Measurements from ENCODE around the gene PDE4B. TPM values are rescaled to one million over a fixed set of nuclear protein-coding genes. Genes with fewer than 3 reads are reported as not detected.

The PDE4B gene
- polyA plus RNA-seq, 1 donor from 2014 or later = 135 TPM

GRCh38 chr1:66069976-66070876 lies 277.5 kb downstream of the PDE4B start:
- no peaks in the 10 kb centered on the region for H3K9me3 ChIP-seq (ENCODE audit: low read length)
- no peaks in the 10 kb centered on the region for H3K27me3 ChIP-seq (ENCODE audit: insufficient read depth, low read depth, low read length)
- H3K4me2 ChIP-seq (ENCODE audit: low read length) = no peak overlapping the region
- H3K36me3 ChIP-seq (ENCODE audit: insufficient read depth, low read length) = no peaks in the 10 kb centered on the region
- H2AFZ ChIP-seq (ENCODE audit: low read depth, low read length) = no peak overlapping the region
- peaks cover 11% of the 10 kb centered on the region for H3K79me2 ChIP-seq (replicated peaks; ENCODE audit: insufficient read depth, low read length)
- H3K27ac ChIP-seq (ENCODE audit: low read length) = no peak overlapping the region
- no peak overlapping the region for H3K4me3 ChIP-seq (ENCODE audit: low read length)
- no peaks in the 10 kb centered on the region for H3F3A ChIP-seq (ENCODE audit: insufficient read depth, low read length, poor library complexity, severe bottlenecking)
- H4K20me1 ChIP-seq (ENCODE audit: insufficient read depth) = no peaks in the 10 kb centered on the region
- no peak for TF ChIP-seq TAF1 (IDR thresholded peaks at IDR 0.05; ENCODE audit: low read depth)
- no peak for TF ChIP-seq EZH2 (IDR thresholded peaks at IDR 0.05; ENCODE audit: borderline replicate concordance, insufficient read depth, low read length, poor library complexity, severe bottlenecking)
- no peak for TF ChIP-seq RAD21 (conservative IDR thresholded peaks at IDR 0.05)
- no peak for TF ChIP-seq POLR2AphosphoS5 (IDR thresholded peaks at IDR 0.05)
- TF ChIP-seq MXI1 (conservative IDR thresholded peaks at IDR 0.05; ENCODE audit: poor library complexity, severe bottlenecking) = no peak
- TF ChIP-seq REST (IDR thresholded peaks at IDR 0.05; ENCODE audit: borderline replicate concordance) = no peak
- no peak for TF ChIP-seq EP300 (conservative IDR thresholded peaks at IDR 0.05; ENCODE audit: poor library complexity, severe bottlenecking)
- TF ChIP-seq SMC3 (conservative IDR thresholded peaks at IDR 0.05; ENCODE audit: poor library complexity) = no peak
- TF ChIP-seq CTCF (IDR thresholded peaks at IDR 0.05; ENCODE audit: poor library complexity, severe bottlenecking) = no peak
- no peak overlapping the region for H3K9ac ChIP-seq (ENCODE audit: low read length)
- H3K9me2 ChIP-seq (ENCODE audit: insufficient read depth, low read length) = no peaks in the 10 kb centered on the region

GRCh38 chr1:66073388-66073787 lies 280.7 kb downstream of the PDE4B start:
- Histone ChIP-seq H3K9me3 (ENCODE audit: low read length) (no peaks in the 10 kb centered on the region), H3K79me2 (replicated peaks; ENCODE audit: insufficient read depth, low read length) (peaks cover 17% of the 10 kb centered on the region), H3K27me3 (ENCODE audit: insufficient read depth, low read depth, low read length) (no peaks in the 10 kb centered on the region), H3K9ac (ENCODE audit: low read length) (no peak overlapping the region), H3K4me3 (ENCODE audit: low read length) (no peak overlapping the region), H3K27ac (ENCODE audit: low read length) (no peak overlapping the region), H2AFZ (ENCODE audit: low read depth, low read length) (no peak overlapping the region), H4K20me1 (ENCODE audit: insufficient read depth) (no peaks in the 10 kb centered on the region), H3F3A (ENCODE audit: insufficient read depth, low read length, poor library complexity, severe bottlenecking) (no peaks in the 10 kb centered on the region), H3K36me3 (ENCODE audit: insufficient read depth, low read length) (no peaks in the 10 kb centered on the region), H3K4me2 (ENCODE audit: low read length) (no peak overlapping the region), H3K9me2 (ENCODE audit: insufficient read depth, low read length) (no peaks in the 10 kb centered on the region)
- TF ChIP-seq TAF1 (IDR thresholded peaks at IDR 0.05; ENCODE audit: low read depth) = no peak

All from neural cell (in vitro differentiated cells).